ENCODE results near the gene CFAP97.
"Not testable (repeated sequence)": the region's sequence is repeated elsewhere in the genome, so short reads cannot be mapped to it uniquely, and the experiment has no call there.

The CFAP97 gene

GRCh38 chr4:185221912-185222311 is 18.1 kb upstream of the CFAP97 start:
- no peak for DNase-seq

- no peak for DNase-seq
These were observed 17.7 kb upstream of the CFAP97 start for GRCh38 chr4:185221491-185221890.

DNA sequence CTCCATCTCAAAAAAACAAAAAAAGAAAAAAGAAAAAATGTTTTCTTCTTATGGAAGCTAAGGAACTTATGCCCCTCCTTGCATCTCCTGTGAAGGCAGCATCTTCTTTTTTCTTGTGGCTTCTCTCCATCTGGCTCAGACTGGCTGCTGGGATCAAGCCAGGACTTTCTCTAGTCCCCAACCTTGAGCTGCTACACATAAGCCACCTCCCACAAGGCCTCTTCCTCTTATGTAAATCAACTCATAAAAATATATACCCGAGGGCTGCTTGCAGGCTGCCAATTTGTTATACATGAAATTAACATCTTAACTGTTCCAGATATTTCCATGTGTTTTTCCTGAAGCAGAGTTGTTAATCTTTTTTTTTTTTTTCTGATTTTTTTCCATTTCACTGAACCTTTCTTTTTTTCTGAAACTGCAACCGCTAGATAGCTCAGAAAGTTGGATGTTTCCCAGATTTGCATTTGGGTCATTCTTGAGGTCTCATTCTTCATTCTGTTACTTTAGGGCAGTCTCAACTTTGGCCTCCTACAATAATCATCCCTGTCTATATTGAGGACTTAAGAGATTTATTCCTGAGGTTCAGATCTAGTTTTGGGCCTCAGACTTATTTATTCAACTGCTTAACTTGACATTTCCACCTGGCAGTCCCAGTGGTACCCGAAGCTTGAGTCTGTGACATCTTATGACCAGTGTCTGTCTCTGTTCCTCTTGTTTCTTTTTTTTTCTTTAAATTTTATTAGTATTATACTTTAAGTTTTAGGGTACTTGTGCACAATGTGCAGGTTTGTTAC is 15.9 kb upstream of the CFAP97 start:
- DNase-seq, result no peak

GRCh38 chr4:185218312-185218711 is 14.5 kb upstream of the CFAP97 start:
- DNase-seq, result no peak

GRCh38 chr4:185217408-185217975 is 13.7 kb upstream of the CFAP97 start:
- no peak for DNase-seq

- DNase-seq, result no peak
These were observed 11.5 kb upstream of the CFAP97 start for GRCh38 chr4:185215261-185215660.

DNA sequence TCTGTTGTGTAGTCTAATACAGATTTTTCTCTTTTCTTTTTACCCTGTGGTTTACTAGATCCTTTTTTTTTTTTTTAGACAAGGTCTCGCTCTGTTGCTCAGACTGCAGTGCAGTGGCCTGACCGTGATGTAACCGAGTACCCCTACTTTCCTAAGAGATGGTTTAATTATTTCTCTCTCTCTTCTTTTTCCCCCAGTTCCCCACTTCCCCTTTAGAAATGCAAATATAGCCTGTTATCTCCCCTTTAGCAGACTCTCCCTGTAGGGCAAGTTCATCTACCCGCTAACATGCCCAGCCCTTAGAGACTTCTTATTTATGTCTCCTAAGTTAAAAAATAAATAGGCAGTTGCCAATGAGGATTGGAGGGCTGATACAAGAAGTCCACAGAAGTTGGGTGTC is 10.1 kb upstream of the CFAP97 start:
- DNase-seq, result no peak

GRCh38 chr4:185212581-185212980 is 8.8 kb upstream of the CFAP97 start:
- no peak for DNase-seq

GRCh38 chr4:185211641-185212040 is 7.8 kb upstream of the CFAP97 start:
- DNase-seq, result no peak

- DNase-seq, result no peak
These were observed 7.2 kb upstream of the CFAP97 start for GRCh38 chr4:185211035-185211434.

DNA sequence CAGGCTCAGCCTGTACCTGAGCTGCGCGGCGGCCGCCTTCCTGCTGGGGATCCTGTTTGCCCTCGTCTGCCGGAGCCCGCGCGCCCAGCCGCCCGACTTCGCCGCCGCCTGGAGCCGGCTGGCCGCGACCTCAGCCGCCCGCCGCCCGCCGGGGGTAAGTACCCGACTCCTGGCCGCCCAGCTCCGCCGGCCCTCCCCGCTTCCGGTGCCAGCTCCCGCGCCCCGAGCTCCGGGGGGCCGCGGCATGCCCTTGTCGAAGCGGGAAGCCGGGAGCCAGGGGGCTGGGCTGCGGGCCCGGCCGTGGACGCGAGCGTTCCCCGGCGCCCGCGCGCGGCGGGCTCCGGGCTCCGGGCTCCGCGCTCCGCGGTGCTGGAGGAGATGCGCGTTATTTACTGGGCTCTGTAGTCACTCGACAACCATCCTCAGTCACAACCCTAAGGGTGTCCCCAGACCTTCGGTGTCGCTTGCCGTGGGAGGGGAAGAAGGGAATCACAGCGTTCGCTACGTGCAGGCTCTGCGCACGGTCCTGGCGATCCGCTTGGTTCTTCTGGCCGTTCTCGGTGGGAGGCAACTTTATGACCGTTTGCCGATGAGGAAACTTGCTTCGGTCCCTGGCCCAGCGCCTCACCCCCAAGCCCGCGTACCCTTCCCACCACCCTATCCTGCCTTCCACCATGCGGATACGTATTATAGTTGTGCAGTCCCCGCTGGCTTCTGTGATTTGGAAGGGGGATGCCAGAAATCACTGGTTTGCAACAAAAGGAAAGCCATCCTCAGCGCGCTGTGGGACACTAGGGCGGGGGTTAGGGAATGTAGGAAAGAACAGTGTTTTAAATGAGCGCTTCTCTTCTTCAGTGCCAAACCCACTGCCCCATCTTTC is 6.5 kb upstream of the CFAP97 start:
- no peak for DNase-seq

- DNase-seq, result not testable (repeated sequence)
These were observed 6.0 kb upstream of the CFAP97 start for GRCh38 chr4:185209852-185210101.

DNA sequence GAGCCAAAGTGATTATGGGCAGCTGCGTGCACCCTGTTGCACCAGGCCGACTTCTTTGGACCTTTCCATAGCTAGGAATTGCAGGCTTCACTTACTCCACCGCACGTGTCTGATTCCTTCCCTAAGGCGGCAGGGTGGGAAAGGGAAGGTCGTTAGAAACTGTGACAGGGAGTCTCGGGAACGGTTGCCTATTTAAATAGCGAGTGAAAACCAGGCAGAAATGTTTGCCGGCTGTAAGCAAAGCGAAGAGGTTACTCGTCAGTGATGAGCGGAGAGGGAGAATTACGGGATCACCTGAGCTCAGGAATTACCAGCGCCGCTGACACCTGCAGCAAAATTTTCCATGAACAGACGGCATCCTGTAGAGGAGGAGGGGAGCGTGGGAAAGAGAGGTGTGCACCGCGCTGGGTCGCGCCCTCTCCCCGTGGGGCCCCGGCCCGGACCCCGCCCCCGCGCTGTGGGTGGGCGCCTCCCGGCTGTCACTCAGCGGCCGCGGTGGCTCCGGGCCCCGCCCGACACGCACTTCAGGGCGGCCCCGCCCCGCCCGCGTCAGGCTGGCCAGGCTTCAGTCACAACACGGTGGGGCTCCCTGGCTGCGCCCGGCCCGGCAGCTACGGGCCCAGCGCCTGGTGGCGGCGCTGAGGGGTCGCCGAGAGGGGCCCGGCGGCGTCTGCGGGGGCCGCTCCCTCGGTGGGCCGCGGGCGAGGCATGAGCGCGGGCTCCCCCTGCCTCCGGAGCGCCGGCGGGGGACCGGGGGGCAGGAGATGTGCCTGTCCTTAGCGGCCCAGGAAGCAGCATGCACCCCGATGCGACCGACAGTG is 5.4 kb upstream of the CFAP97 start, which contains the start of gene SNX25:
Gene SNX25 (plus strand): TSS at position 568 of the 821 bp plus-strand sequence. CDS start 229 bp downstream, at position 797.
- no peak for DNase-seq

- DNase-seq, result no peak
These were observed 3.7 kb upstream of the CFAP97 start for GRCh38 chr4:185207466-185207865.

GRCh38 chr4:185205697-185206342 is 2.0 kb upstream of the CFAP97 start:
- DNase-seq, result no peak

DNA sequence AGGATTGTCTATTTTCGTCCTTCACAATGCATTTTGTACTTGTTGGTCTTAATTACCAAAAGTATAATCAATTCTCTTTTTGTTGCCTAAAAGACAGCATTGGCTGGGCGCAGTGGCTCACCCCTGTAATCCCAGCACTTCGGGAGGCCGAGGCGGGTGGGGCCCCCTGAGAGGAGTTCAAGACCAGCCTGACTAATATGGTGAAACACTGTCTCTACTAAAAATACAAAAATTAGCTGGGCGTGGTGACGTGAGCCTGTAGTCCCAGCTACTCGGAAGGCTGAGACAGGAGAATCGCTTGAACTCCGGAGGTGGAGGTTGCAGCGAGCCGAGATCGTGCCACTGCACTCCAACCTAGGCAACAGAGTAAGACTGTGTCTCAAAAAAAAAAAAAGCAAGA is 1.3 kb upstream of the CFAP97 start:
- not testable (repeated sequence) for DNase-seq

GRCh38 chr4:185204238-185204910 is 574 bp upstream of the CFAP97 start:
- no peak for DNase-seq

DNA sequence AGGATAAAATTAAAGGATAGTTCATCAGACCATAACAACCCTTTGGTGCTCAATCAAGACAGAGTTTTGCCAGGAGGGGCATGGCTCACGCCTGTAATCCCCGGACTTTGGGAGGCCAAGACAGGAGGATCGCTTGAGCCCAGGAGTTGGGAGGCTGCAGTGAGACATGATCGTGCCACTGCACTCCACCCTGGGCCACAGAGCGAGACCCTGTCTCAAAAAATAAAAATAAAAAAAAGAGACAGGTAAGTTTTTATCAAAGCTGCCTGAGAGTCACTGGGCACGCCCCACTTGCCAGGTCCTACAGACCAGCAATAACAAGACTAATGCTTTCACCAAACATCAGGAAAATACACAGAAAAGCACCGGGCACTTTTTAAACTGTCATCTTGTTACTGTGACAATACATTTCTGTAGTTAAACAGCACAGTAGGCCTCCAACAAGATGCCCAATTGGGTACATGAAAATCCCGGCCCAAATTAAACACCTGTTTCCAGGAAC is 765 bp downstream of the CFAP97 start:
- no peak for DNase-seq

- no peak for DNase-seq
These were observed 1.5 kb downstream of the CFAP97 start for GRCh38 chr4:185201977-185202962.

DNA sequence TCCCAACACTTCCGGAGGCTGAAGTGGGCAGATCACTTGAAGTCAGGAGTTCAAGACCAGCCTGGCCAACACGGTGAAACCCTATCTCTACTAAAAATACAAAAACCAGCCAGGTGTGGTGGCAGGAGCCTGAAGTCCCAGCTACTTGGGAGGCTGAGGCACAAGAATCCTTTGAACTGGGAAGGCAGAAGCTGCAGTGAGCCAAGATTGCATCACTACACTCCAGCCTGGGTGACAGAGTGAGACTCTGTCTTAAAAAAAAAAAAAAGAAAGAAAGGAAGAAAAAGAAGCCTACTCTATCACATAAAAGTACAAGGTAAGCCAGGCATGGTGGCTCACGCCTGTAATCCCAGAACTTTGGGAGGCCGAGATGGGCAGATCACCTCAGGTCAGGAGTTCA is 5.6 kb downstream of the CFAP97 start:
- not testable (repeated sequence) for DNase-seq

Measured in NCI-H2029 treated with DMSO at 0.1 percent for 48 hours (cell line).